ELF-1 (cell line): ENCODE data around the gene CHMP2A.
"Not testable (repeated sequence)": the region's sequence is repeated elsewhere in the genome, so short reads cannot be mapped to it uniquely, and the experiment has no call there.

Experiments used
- DNase-seq: peaks from one replicate; pipeline ENCODE4 v3.0.0-alpha.2; 2016; ENCODE audit warnings: low read depth, low spot score

Gene CHMP2A

GRCh38 chr19:58511353-58512208 lies 43.3 kb downstream of the CHMP2A start, which contains the start of gene SLC27A5:
TSS of gene SLC27A5 (minus strand) at chr19:58511992. CDS start at chr19:58511955, 37 bp downstream.
- DNase-seq: no peak

- DNase-seq: no peak
Measured at GRCh38 chr19:58510084-58510862, 44.6 kb downstream of the CHMP2A start.

DNA sequence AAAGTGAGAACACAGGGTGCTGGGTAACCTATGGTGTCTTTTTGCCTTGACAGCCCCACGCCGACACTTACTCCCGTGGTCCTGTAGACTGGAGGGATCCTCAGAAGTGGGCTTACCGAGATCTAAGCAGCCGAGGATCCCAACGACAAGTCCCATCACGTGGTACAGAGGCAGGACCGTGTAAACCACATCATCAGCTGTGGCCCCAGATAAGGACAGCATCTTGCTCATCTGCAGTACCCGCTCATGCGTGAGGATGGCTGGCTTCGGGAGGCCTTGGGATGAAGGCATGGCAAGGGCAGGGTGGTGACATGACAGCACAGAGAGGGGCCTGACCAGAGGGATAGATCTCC lies 45.2 kb downstream of the CHMP2A start:
- no peak for DNase-seq

GRCh38 chr19:58507602-58508223 lies 47.2 kb downstream of the CHMP2A start:
- not testable (repeated sequence) for DNase-seq
